GM23248 (cell line): ENCODE measurements around the gene REPIN1.

Experiments used
- EZH2 ChIP-seq: fragments of 200-600 bp; sonication (generic); IDR thresholded peaks from 2 replicates; pipeline ENCODE4 v1.6.1; 2018; ENCODE audit warnings: antibody characterized with exemption, mild to moderate bottlenecking; ENCODE audit not compliant: insufficient read depth, poor library complexity, severe bottlenecking
- EZH2phosphoT487 ChIP-seq: fragments of 200-600 bp; sonication (generic); IDR thresholded peaks from 2 replicates; pipeline ENCODE4 v1.6.1; 2018; ENCODE audit warnings: antibody characterized with exemption, moderate library complexity, mild to moderate bottlenecking, low read depth; ENCODE audit not compliant: insufficient read depth

DNA sequence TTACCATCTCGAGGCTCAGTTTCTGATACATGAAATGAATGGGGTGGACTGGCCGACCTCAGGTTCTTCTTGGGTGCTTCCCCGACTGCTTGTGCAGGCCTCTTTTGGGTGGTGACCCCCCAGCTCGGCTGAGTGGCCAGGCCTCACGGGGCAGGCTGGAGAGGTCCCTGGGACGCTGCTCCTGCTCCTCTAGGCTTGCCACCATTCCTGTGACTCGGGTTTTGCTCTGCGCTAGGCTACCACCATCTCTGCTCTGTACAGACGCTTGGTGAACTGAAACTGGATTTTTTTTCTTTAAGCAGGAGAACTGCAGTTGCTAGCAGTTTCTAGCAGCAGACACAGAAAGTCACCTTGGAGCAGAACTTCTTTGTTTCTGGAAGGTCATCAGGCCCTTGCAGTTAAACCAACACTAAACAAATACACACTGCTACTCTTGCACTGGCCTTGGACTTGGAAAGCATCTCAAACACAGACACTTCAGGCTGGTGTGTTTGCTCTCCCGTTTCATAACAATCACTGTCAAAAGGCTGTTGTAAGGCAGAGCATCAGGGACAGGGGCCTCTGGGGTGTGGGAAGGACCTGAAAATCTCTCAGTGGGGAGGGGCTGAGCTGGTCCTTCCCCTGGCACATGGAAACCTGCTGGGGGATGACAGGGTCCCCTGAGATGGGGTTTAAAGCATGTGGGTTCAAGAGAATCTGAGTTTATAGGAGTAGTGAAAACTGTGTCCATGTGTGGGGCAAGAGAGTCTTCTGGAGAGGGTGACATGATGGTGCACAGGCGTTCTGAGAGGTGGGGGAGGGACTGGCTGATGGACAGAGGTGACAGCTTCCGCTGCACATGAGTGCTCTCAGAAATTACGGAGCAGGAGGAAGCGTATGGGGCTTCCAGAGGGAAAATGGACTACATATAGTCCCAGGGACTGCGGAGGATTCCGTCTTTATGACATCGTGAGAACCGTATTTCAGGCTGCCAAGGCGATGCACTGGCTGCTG is 46.8 kb downstream of the REPIN1 start:
- TF ChIP-seq EZH2 (no peak), EZH2phosphoT487 (no peak)
